Anterior cingulate cortex (tissue), 58 donors: ENCODE measurements around the gene CHMP2A.
"Not testable (repeated sequence)": the region's sequence is repeated elsewhere in the genome, so short reads cannot be mapped to it uniquely, and the experiment has no call there.

Experiments used
- DNase-seq, 58 donors: peaks; one replicate each; lab custom pipeline; 2025; lab: John Stamatoyannopoulos, UW

CHMP2A gene

GRCh38 chr19:58554494-58555368 lies at the start of gene CHMP2A:
CHMP2A (minus strand) TSS chr19:58555105; CDS start chr19:58554212, 893 bp downstream.
- no peak for DNase-seq

DNA sequence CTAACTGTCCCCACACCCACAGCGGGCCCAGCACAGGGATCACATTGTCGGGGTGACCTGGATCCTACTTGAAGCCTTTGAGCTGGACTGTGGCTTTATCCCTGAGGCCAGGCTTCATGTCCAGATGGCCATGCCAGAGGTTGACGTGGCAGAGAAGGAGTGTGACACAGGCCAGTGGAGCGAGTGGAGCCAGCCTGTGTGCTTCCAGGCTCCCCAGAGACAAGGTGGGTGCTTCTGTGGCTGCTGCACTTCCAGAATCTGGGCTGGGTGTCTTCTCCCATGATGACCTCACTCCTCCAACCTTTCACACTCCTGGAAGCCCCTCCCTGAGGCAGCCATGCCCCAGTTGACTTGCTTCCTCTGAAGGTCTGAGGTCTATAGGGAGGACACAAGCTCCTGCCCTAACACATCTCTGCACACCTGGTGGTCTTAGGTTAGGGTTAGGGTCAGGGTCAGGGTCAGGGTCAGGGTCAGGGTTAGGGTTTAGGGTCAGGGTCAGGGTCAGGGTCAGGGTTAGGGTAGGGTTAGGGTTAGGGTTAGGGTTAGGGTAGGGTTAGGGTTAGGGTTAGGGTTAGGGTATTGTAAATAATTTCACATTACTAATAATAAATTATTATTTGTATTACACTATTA lies 31.3 kb upstream of the CHMP2A start:
- DNase-seq: no peak

DNA sequence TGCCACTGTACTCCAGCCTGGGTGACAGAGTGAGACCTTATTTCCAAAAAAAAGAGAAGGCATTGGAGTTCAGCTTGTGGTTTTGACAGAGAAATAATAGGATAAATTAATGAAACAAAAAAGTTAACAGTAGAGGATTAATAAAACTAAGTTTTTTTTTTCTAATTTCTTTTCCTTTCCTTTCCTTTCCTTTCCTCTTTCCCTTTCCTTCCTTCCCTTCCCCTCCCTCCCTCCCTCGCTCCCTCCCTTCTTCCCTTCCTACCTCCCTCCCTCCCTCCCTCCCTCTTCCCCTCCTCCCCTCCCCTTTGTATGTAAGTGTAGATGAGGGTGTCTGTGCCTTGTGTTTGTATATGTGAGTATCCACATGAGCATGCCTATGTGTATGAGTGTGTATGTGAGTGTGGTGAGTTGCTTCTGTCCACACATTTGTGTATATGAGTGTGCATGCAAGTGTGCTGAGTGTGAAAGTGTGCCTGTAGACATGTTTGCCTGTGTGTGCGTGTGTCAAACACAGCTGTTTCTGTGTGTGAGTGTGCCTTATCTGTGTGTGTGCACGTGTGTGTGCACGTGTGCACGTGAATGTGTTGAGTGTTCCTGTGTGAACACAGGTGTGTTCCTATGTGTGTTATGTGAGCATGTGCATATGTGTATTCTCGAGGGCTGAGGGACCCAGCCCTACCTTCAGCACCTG lies 30.7 kb upstream of the CHMP2A start:
- no peak for DNase-seq

DNA sequence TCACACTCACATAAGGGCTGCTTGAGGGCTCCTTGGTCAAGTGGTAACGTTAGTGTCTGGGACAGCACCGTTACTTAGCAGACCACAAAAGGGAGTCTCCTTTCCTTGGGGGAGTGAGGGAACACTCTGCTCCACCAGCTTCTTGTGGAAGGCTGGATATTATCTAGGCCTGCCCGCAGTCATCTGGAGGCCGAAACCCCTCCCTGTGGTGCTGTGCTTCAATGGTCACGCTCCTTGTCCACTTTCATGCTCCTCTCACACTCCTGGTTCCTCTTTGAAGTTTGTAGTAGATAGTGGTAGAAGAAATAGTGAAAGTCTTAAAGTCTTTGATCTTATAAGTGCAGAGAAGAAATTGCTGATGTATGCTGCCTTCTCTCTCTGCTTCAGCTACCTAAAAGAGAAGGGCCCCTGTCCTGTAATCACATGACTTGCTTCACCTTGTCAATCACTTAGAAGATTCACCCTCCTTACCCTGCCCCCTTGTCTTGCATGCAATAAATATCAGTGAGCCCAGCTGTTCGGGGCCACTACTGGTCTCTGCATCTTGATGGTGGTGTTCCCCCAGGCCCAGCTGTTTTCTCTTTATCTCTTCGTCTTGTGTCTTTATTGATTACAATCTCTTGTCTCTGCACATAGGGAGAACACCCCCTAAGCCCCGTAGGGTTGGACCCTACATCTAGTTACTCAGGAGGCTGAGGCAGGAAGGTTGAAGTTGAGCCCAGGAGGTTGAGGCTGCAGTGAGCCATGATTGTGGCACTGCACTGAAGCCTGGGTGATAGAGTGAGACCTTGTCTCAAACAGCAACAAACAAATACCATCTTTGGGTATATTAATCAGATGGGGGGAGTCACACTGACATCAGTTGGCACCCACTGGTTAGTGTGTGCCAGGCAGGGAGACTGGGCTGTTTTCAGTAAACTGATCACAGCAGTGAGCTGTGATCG lies 29.9 kb upstream of the CHMP2A start:
- DNase-seq: no peak

- DNase-seq: no peak
Observed at GRCh38 chr19:58582985-58583384, 28.1 kb upstream of the CHMP2A start.

DNA sequence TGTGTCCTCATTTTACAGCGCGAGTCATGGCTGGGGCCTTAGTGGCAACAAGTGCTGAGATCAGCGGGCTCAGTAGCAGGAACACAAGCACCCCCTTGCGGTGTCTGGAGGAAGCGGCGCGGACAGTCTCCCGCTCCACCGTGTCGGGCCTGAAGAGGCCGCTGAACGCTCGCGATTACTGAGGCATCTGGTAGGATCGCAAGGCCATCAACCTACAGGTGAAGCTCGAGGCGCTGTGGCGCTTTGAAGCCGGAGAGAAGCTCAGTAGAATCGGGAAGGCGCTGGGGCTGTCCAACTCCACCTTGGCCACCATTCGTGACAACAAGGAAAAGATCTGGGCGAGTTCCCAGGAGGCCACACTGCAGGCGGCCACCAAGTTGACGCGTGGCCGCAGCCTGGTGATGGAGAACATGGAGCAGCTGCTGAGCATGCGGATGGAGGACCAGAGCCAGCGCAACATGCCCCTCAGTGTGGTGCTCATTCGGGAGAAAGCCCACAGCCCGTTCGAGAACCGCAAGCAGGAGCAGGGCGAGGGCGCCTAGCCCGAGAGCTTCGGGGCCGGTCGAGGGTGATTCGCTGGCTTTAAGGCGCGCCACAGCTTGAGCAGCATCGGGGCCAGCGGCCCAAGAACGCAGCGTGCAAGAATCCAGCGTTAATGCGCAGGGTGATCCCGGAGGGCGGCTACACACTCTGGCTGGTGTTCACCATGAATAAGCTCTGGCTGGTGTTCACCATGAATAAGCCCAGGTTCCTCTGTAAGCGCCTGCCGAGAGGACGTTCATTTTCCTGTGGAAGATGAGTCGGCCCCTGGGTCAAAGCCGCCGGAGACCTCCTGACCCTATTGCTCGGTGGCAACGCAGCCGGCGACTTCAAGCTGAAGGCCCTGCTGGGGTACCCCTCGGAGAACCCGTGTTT lies 26.6 kb upstream of the CHMP2A start:
- no peak for DNase-seq

GRCh38 chr19:58579473-58580142 lies 24.7 kb upstream of the CHMP2A start:
- no peak for DNase-seq

DNA sequence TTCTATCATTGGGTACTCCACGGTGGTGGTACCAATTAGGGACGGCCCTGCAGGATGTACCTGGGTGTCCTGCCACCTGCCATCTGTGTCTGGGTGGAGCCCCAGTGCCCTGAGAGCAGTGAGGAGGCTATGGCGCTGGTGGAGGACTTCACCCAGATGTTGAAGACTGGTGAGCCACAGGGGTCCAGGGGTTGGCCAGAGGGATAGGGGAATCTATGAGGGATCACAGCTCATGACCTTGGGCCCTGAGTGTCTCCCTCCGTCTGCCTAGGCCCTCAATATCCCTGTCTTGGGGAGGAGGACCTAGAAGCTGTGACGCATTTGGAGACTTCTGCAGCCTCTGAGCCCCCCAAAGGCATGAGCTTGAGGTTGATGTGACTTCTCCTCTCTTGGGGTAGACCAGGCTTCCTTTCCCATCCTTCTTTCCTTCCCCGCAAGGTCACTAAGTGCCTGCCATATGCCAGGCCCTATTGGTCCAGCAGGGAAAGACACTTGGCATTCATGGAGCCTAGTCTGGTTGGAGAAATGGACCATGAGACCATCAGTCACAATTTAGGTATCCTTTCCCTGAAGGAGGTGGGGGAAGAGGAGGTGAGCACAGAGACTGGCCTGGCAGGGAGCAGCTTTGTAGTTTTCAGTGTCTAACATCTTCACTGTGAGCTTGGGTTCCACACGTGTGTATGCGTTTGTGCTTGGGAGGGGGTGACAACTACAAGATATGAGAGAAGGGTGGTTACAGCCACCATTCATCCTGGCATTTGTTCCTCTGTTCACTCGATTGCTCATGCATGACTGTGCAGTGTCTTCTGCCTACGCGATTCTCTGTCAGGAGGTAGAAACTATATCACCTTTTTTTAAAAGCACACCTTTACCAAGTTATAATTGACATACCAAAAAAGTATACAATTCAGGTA lies 23.4 kb upstream of the CHMP2A start:
- no peak for DNase-seq

- DNase-seq: not testable (repeated sequence)
Observed at GRCh38 chr19:58577581-58577980, 22.7 kb upstream of the CHMP2A start.

DNA sequence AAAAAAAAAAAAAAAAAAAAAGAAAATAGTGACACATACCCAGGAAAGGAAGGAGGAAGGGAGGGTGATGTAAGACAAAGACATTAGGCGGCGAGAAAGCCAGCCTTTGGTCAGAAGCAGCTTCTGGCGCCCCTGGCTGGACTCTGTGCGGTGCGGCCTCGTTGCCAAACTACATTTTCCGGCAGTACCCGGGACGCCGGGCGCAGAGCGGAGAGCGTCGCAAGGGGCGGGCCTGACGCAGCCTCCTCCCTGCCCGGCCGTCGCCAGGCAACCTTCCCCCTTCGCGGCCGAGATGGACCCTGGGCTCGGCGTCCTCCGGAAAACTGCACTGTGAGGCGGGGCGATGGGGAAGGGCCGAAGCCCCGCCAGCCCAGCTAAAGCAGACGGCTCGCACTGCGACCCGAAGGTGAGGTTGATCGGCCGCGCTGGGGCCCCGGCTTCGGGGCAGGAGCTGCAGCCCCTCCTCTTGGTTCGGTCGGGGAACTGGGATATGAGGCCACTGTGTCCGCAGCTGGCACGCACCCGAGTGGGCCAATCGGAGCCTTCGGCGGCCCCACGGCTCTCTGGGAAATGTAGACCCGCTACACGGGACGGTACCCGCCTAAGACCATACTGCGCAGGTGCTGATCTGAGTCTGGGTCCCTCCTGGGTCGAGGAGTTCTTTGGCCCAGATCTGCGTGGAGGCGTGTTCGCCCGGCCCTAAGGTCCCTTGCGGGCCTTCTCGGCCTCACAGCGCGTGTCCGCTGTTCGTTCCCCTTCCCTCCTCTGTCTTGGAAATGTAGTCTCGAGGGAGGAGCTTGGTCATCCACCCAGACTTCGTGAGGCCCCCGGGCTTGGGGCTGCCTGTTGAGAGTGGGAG lies 20.5 kb upstream of the CHMP2A start:
- no peak for DNase-seq

GRCh38 chr19:58573658-58574164 lies 18.8 kb upstream of the CHMP2A start:
- no peak for DNase-seq

DNA sequence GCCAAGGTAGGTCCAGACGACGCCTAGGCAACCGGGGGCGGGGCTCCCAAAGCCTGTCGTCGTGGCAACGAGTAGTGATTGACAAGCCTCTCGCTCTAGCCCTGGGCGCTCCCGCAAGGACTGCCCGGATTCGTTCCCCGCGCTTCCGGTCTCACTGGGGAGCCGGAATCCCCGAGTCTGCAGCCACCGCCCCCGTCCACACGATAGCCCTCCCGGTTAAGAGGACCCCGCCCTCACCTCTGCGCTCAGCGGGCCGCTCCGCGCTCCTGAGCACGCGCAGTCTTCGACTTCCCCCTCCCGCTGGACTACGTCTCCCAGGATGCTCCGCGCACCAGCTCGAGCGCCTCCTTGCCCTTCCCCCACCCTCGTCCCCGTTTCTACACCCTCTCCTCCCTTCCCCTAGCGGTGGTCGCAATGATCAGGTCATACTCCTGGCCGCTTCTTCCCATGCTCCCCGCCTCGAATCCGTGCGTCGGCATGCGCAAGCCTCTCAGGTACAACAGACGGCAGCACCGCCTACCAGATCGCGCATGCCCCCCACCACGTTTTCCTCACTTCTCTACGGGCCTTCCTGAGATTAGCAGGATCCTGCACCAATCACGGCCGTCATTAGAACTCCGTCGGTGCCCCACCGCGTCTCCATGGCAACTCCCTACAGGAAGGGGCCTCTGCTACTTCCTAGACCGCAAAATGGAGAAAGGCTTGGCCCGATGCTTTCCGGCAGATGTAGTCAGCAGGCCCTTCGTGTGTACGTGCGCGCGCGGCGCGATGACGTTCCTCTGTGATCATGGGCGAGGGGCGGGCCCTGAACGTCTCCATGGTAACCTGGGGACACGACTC lies 18.1 kb upstream of the CHMP2A start, which contains the start of gene MZF1:
MZF1 (minus strand) TSS at position 518 of the 840 bp plus-strand sequence. CDS start 1,946 bp downstream, outside the sequence.
- no peak for DNase-seq

DNA sequence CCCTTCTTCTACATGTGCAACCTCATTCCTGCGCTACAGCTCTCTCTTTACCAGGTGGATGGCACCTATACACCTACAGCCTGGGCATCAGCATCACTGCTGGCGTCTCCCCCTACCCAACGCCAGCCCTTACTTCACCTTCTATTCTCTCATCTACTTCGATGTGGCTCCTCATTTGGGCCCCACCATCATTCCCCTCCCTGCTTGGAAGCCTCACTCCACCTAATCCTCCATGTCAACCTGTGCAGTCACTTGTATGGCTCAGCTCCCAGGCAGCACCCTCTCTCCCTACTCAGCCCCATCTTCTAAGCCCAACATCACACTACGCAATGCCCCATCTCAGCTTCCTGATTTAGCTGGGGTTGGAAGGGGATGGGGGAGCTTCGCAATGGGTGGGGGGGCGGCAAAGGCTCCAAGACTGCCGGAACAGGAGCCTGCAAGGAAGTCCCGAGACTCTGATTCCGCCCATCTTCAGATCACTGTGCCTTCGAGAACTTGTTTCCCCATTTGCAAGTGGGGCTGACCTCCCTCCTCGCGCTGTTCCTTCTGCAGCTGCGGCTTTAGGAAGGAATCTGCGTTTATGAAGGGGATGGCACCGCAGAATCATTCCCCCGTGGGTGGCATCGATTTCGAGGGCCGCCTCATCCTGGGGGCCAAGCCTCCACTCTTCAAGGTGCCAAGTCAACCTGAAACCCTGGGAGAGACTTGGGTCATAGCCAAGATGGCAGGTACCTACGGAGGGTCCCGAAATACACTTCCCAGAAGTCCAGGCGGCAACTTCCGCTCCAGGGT lies 17.3 kb upstream of the CHMP2A start:
- no peak for DNase-seq

GRCh38 chr19:58571575-58571947 lies 16.7 kb upstream of the CHMP2A start:
- no peak for DNase-seq
